ENCODE results near the gene TRAPPC8. TPM values are rescaled to one million over a fixed set of nuclear protein-coding genes. Genes with fewer than 3 reads are reported as not detected.
"Not testable (repeated sequence)": the region's sequence is repeated elsewhere in the genome, so short reads cannot be mapped to it uniquely, and the experiment has no call there.

TRAPPC8 gene
- total RNA-seq, 1 experiment from 2014 or later: 93.1 TPM

- not testable (repeated sequence) for H3K9ac ChIP-seq (ENCODE audit: low read length)
These were observed 43.2 kb downstream of the TRAPPC8 start for GRCh38 chr18:31899771-31900170.

GRCh38 chr18:31892936-31893335 is 50.0 kb downstream of the TRAPPC8 start:
- H3K27ac ChIP-seq (ENCODE audit: low read length): no peak overlapping the region
- H3K27me3 ChIP-seq (ENCODE audit: low read length): no peaks in the 10 kb centered on the region
- no peak overlapping the region for H3K4me3 ChIP-seq (ENCODE audit: low read length)
- H2AFZ ChIP-seq (ENCODE audit: low read length): no peak overlapping the region
- H3K9ac ChIP-seq (ENCODE audit: low read length): no peak overlapping the region
- no peaks in the 10 kb centered on the region for H3K9me3 ChIP-seq (ENCODE audit: low read length)
- H4K20me1 ChIP-seq (ENCODE audit: insufficient read depth, low read depth, low read length): no peaks in the 10 kb centered on the region
- no peaks in the 10 kb centered on the region for H3K4me1 ChIP-seq (ENCODE audit: low read length)
- peaks cover 56% of the 10 kb centered on the region for H3K36me3 ChIP-seq (ENCODE audit: insufficient read depth, low read length)
- H3K9me2 ChIP-seq (replicated peaks; ENCODE audit: insufficient read depth, low read length): no peaks in the 10 kb centered on the region
- peaks cover 38% of the 10 kb centered on the region for H3K79me2 ChIP-seq (ENCODE audit: low read length)
- H3K4me2 ChIP-seq (ENCODE audit: low read depth, low read length, poor library complexity, severe bottlenecking): no peak overlapping the region
- DNase-seq: no peak

More at GRCh38 chr18:31899771-31900170, 43.2 kb downstream of the TRAPPC8 start:
- H2AFZ ChIP-seq (ENCODE audit: low read length); H3K27ac ChIP-seq (ENCODE audit: low read length); H3K9me2 ChIP-seq (replicated peaks; ENCODE audit: insufficient read depth, low read length); H3K27me3 ChIP-seq (ENCODE audit: low read length); H4K20me1 ChIP-seq (ENCODE audit: insufficient read depth, low read depth, low read length); H3K9me3 ChIP-seq (ENCODE audit: low read length); H3K4me3 ChIP-seq (ENCODE audit: low read length); DNase-seq; H3K4me1 ChIP-seq (ENCODE audit: low read length); H3K4me2 ChIP-seq (ENCODE audit: low read depth, low read length, poor library complexity, severe bottlenecking): not testable (repeated sequence)
- H3K36me3 ChIP-seq (ENCODE audit: insufficient read depth, low read length): peaks cover 50% of the 10 kb centered on the region
- H3K79me2 ChIP-seq (ENCODE audit: low read length): peaks cover 18% of the 10 kb centered on the region

- no peaks in the 10 kb centered on the region for H4K20me1 ChIP-seq (ENCODE audit: insufficient read depth, low read depth, low read length)
- no peak overlapping the region for H3K4me2 ChIP-seq (ENCODE audit: low read depth, low read length, poor library complexity, severe bottlenecking)
- H3K4me1 ChIP-seq (ENCODE audit: low read length): no peaks in the 10 kb centered on the region
- no peak overlapping the region for H3K4me3 ChIP-seq (ENCODE audit: low read length)
- H3K9me2 ChIP-seq (replicated peaks; ENCODE audit: insufficient read depth, low read length): no peaks in the 10 kb centered on the region
- no peak for DNase-seq
- no peak overlapping the region for H3K9ac ChIP-seq (ENCODE audit: low read length)
- H3K27me3 ChIP-seq (ENCODE audit: low read length): no peaks in the 10 kb centered on the region
- H3K27ac ChIP-seq (ENCODE audit: low read length): no peak overlapping the region
- no peaks in the 10 kb centered on the region for H3K9me3 ChIP-seq (ENCODE audit: low read length)
- H3K79me2 ChIP-seq (ENCODE audit: low read length): peaks cover 36% of the 10 kb centered on the region
- no peak overlapping the region for H2AFZ ChIP-seq (ENCODE audit: low read length)
- peaks cover 48% of the 10 kb centered on the region for H3K36me3 ChIP-seq (ENCODE audit: insufficient read depth, low read length)
These were observed 51.4 kb downstream of the TRAPPC8 start for GRCh38 chr18:31891566-31891965.

GRCh38 chr18:31884020-31884419 is 58.9 kb downstream of the TRAPPC8 start:
- H3K9me2 ChIP-seq (replicated peaks; ENCODE audit: insufficient read depth, low read length): no peaks in the 10 kb centered on the region
- peaks cover 43% of the 10 kb centered on the region for H3K36me3 ChIP-seq (ENCODE audit: insufficient read depth, low read length)
- H2AFZ ChIP-seq (ENCODE audit: low read length): no peak overlapping the region
- H3K4me2 ChIP-seq (ENCODE audit: low read depth, low read length, poor library complexity, severe bottlenecking): no peak overlapping the region
- no peaks in the 10 kb centered on the region for H3K27me3 ChIP-seq (ENCODE audit: low read length)
- H3K9me3 ChIP-seq (ENCODE audit: low read length): no peaks in the 10 kb centered on the region; the same call in 1 of the 2 replicates
- no peak for DNase-seq
- H3K9ac ChIP-seq (ENCODE audit: low read length): no peak overlapping the region
- no peak overlapping the region for H3K27ac ChIP-seq (ENCODE audit: low read length)
- no peaks in the 10 kb centered on the region for H4K20me1 ChIP-seq (ENCODE audit: insufficient read depth, low read depth, low read length)
- H3K4me1 ChIP-seq (ENCODE audit: low read length): no peaks in the 10 kb centered on the region
- no peak overlapping the region for H3K4me3 ChIP-seq (ENCODE audit: low read length)
- peaks cover 43% of the 10 kb centered on the region for H3K79me2 ChIP-seq (ENCODE audit: low read length)

GRCh38 chr18:31880186-31880898 is 62.6 kb downstream of the TRAPPC8 start:
- no peaks in the 10 kb centered on the region for H3K9me2 ChIP-seq (replicated peaks; ENCODE audit: insufficient read depth, low read length)
- no peak for DNase-seq
- no peaks in the 10 kb centered on the region for H3K27me3 ChIP-seq (ENCODE audit: low read length)
- no peaks in the 10 kb centered on the region for H3K4me1 ChIP-seq (ENCODE audit: low read length)
- H3K4me3 ChIP-seq (ENCODE audit: low read length): no peak overlapping the region
- no peaks in the 10 kb centered on the region; the same call in 1 of the 2 replicates for H3K9me3 ChIP-seq (ENCODE audit: low read length)
- H3K27ac ChIP-seq (ENCODE audit: low read length): no peak overlapping the region
- peaks cover 51% of the 10 kb centered on the region for H3K36me3 ChIP-seq (ENCODE audit: insufficient read depth, low read length)
- no peaks in the 10 kb centered on the region for H4K20me1 ChIP-seq (ENCODE audit: insufficient read depth, low read depth, low read length)
- peaks cover 49% of the 10 kb centered on the region for H3K79me2 ChIP-seq (ENCODE audit: low read length)
- H2AFZ ChIP-seq (ENCODE audit: low read length): no peak overlapping the region
- H3K4me2 ChIP-seq (ENCODE audit: low read depth, low read length, poor library complexity, severe bottlenecking): no peak overlapping the region
- no peak overlapping the region for H3K9ac ChIP-seq (ENCODE audit: low read length)

GRCh38 chr18:31878358-31878757 is 64.6 kb downstream of the TRAPPC8 start:
- Histone ChIP-seq H3K4me2 (ENCODE audit: low read depth, low read length, poor library complexity, severe bottlenecking) (no peak overlapping the region), H3K4me1 (ENCODE audit: low read length) (no peaks in the 10 kb centered on the region), H3K36me3 (ENCODE audit: insufficient read depth, low read length) (peaks cover 58% of the 10 kb centered on the region), H4K20me1 (ENCODE audit: insufficient read depth, low read depth, low read length) (no peaks in the 10 kb centered on the region), H3K4me3 (ENCODE audit: low read length) (no peak overlapping the region), H3K27me3 (ENCODE audit: low read length) (no peaks in the 10 kb centered on the region), H3K9me3 (ENCODE audit: low read length) (no peaks in the 10 kb centered on the region; the same call in 1 of the 2 replicates), H3K9me2 (replicated peaks; ENCODE audit: insufficient read depth, low read length) (no peaks in the 10 kb centered on the region), H3K79me2 (ENCODE audit: low read length) (peaks cover 46% of the 10 kb centered on the region), H3K9ac (ENCODE audit: low read length) (no peak overlapping the region), H2AFZ (ENCODE audit: low read length) (no peak overlapping the region), H3K27ac (ENCODE audit: low read length) (no peak overlapping the region)
- DNase-seq: no peak

GRCh38 chr18:31877900-31878299 is 65.0 kb downstream of the TRAPPC8 start:
- peaks cover 60% of the 10 kb centered on the region for H3K36me3 ChIP-seq (ENCODE audit: insufficient read depth, low read length)

GRCh38 chr18:31876707-31877106 is 66.2 kb downstream of the TRAPPC8 start:
- DNase-seq: no peak
- Histone ChIP-seq H3K79me2 (ENCODE audit: low read length) (peaks cover 37% of the 10 kb centered on the region), H3K36me3 (ENCODE audit: insufficient read depth, low read length) (peaks cover 51% of the 10 kb centered on the region), H3K9me3 (ENCODE audit: low read length) (no peaks in the 10 kb centered on the region; the same call in 1 of the 2 replicates), H4K20me1 (ENCODE audit: insufficient read depth, low read depth, low read length) (no peaks in the 10 kb centered on the region), H2AFZ (ENCODE audit: low read length) (no peak overlapping the region), H3K27me3 (ENCODE audit: low read length) (no peaks in the 10 kb centered on the region), H3K4me1 (ENCODE audit: low read length) (no peaks in the 10 kb centered on the region), H3K4me3 (ENCODE audit: low read length) (no peak overlapping the region), H3K27ac (ENCODE audit: low read length) (no peak overlapping the region), H3K9ac (ENCODE audit: low read length) (no peak overlapping the region), H3K9me2 (replicated peaks; ENCODE audit: insufficient read depth, low read length) (no peaks in the 10 kb centered on the region), H3K4me2 (ENCODE audit: low read depth, low read length, poor library complexity, severe bottlenecking) (no peak overlapping the region)

More at GRCh38 chr18:31877900-31878299, 65.0 kb downstream of the TRAPPC8 start:
- H3K4me3 ChIP-seq (ENCODE audit: low read length): no peak overlapping the region
- peaks cover 46% of the 10 kb centered on the region for H3K79me2 ChIP-seq (ENCODE audit: low read length)
- H3K27ac ChIP-seq (ENCODE audit: low read length): no peak overlapping the region
- H3K9me3 ChIP-seq (ENCODE audit: low read length): no peaks in the 10 kb centered on the region; the same call in 1 of the 2 replicates
- H4K20me1 ChIP-seq (ENCODE audit: insufficient read depth, low read depth, low read length): no peaks in the 10 kb centered on the region
- no peaks in the 10 kb centered on the region for H3K9me2 ChIP-seq (replicated peaks; ENCODE audit: insufficient read depth, low read length)
- no peak for DNase-seq
- H3K27me3 ChIP-seq (ENCODE audit: low read length): no peaks in the 10 kb centered on the region
- no peaks in the 10 kb centered on the region for H3K4me1 ChIP-seq (ENCODE audit: low read length)
- H3K9ac ChIP-seq (ENCODE audit: low read length): no peak overlapping the region
- H3K4me2 ChIP-seq (ENCODE audit: low read depth, low read length, poor library complexity, severe bottlenecking): no peak overlapping the region
- H2AFZ ChIP-seq (ENCODE audit: low read length): no peak overlapping the region

Measured in Karpas-422 (cell line).